GM23338 (cell line): ENCODE data around the gene ARHGEF2. TPM values are rescaled to one million over a fixed set of nuclear protein-coding genes. Genes with fewer than 3 reads are reported as not detected.

Experiments used
- ATAC-seq: fragments of 200-7000 bp; cut with Tn5 transposase; 3 replicates; pipeline ENCODE4 v1.9.1; 2020
- DNase-seq: peaks from one replicate; pipeline ENCODE4 v3.0.0-alpha.2; 2015; ENCODE audit warnings: low spot score
- H2AFZ ChIP-seq: fragments of 200-600 bp; sonication (generic); 2 replicates; pipeline ENCODE4 v1.8.0; 2016; ENCODE audit warnings: antibody characterized with exemption, mild to moderate bottlenecking, moderate library complexity
- H3F3A ChIP-seq: fragments of 200-600 bp; sonication (generic); replicated peaks from 2 replicates; pipeline ENCODE4 v1.8.0; 2017; ENCODE audit warnings: antibody characterized with exemption, mixed run types, low read depth
- H3K27ac ChIP-seq: fragments of 200-600 bp; sonication (generic); 2 replicates; pipeline ENCODE4 v1.6.1; 2016; ENCODE audit warnings: low read depth
- H3K27me3 ChIP-seq: fragments of 200-600 bp; sonication (generic); 2 replicates; pipeline ENCODE4 v1.8.0; 2016; ENCODE audit warnings: mild to moderate bottlenecking, mixed run types, moderate library complexity; ENCODE audit not compliant: insufficient read depth
- H3K36me3 ChIP-seq: fragments of 200-600 bp; sonication (generic); 2 replicates; pipeline ENCODE4 v1.8.0; 2016; ENCODE audit warnings: mild to moderate bottlenecking; ENCODE audit not compliant: insufficient read depth
- H3K4me1 ChIP-seq: fragments of 200-600 bp; sonication (generic); 2 replicates; pipeline ENCODE4 v1.8.0; 2016; ENCODE audit warnings: mild to moderate bottlenecking, moderate library complexity; ENCODE audit not compliant: insufficient read depth
- H3K4me2 ChIP-seq: fragments of 200-600 bp; sonication (generic); 2 replicates; pipeline ENCODE4 v1.7.1; 2017; ENCODE audit warnings: mixed run types
- H3K4me3 ChIP-seq: fragments of 200-600 bp; sonication (generic); 2 replicates; pipeline ENCODE4 v1.6.1; 2016; ENCODE audit warnings: mixed run types
- H3K79me2 ChIP-seq: fragments of 200-600 bp; sonication (generic); replicated peaks from 2 replicates; pipeline ENCODE4 v1.8.0; 2017; ENCODE audit warnings: mild to moderate bottlenecking; ENCODE audit not compliant: insufficient read depth
- H3K9me2 ChIP-seq: fragments of 200-600 bp; sonication (generic); 2 replicates; pipeline ENCODE4 v1.8.0; 2017; ENCODE audit not compliant: insufficient read depth
- H4K20me1 ChIP-seq: fragments of 200-600 bp; sonication (generic); replicated peaks from 2 replicates; pipeline ENCODE4 v1.8.0; 2017; ENCODE audit warnings: mild to moderate bottlenecking; ENCODE audit not compliant: insufficient read depth
- H3K27ac Mint-ChIP-seq: 2 replicates; pipeline ENCODE4 v1.8.0; 2020; ENCODE audit warnings: inconsistent platforms, mild to moderate bottlenecking, moderate library complexity, mixed read lengths
- H3K27me3 Mint-ChIP-seq: 3 replicates; pipeline ENCODE4 v1.8.0; 2022; ENCODE audit warnings: low read depth, mild to moderate bottlenecking, moderate library complexity, mixed read lengths, inconsistent platforms; ENCODE audit not compliant: insufficient read depth, poor library complexity
- H3K36me3 Mint-ChIP-seq: 3 replicates; pipeline ENCODE4 v1.8.0; 2021; ENCODE audit warnings: low read depth, mild to moderate bottlenecking, inconsistent platforms, moderate library complexity, mixed read lengths
- H3K4me1 Mint-ChIP-seq: 3 replicates; pipeline ENCODE4 v1.8.0; 2020; ENCODE audit warnings: mild to moderate bottlenecking, inconsistent platforms, mixed read lengths
- H3K4me3 Mint-ChIP-seq: 3 replicates; pipeline ENCODE4 v1.8.0; 2021; ENCODE audit warnings: moderate library complexity, mild to moderate bottlenecking, inconsistent platforms, mixed read lengths
- H3K9me3 Mint-ChIP-seq: 3 replicates; pipeline ENCODE4 v1.8.0; 2020; ENCODE audit warnings: moderate library complexity, mild to moderate bottlenecking, inconsistent platforms, mixed read lengths
- CREB1 ChIP-seq: fragments of 250-450 bp; sonication (Bioruptor Pico); IDR thresholded peaks from 2 replicates; pipeline ENCODE4 v1.5.0; 2020; ENCODE audit warnings: low read depth, mild to moderate bottlenecking, moderate library complexity
- EZH2 ChIP-seq: fragments of 200-600 bp; sonication (generic); IDR thresholded peaks from one replicate; pipeline ENCODE4 v1.8.0; 2017; ENCODE audit warnings: antibody characterized with exemption, mild to moderate bottlenecking, low read depth; ENCODE audit not compliant: unreplicated experiment
- EZH2phosphoT487 ChIP-seq: fragments of 200-600 bp; sonication (generic); IDR thresholded peaks from one replicate; pipeline ENCODE4 v1.8.1; 2018; ENCODE audit warnings: antibody characterized with exemption; ENCODE audit not compliant: unreplicated experiment
- NANOG ChIP-seq: IDR thresholded peaks from 2 replicates; pipeline ENCODE4 v1.6.1; 2016; ENCODE audit warnings: antibody characterized with exemption, borderline replicate concordance
- POLR2AphosphoS5 ChIP-seq: IDR thresholded peaks from 2 replicates; pipeline ENCODE4 v1.6.1; 2016; ENCODE audit warnings: antibody characterized with exemption, low read depth
- STAT1 ChIP-seq: IDR thresholded peaks from one replicate; pipeline ENCODE4 v1.6.1; 2016; ENCODE audit warnings: antibody characterized with exemption; ENCODE audit not compliant: unreplicated experiment
- ZNF114 ChIP-seq: fragments of 250-450 bp; sonication (Bioruptor Pico); IDR thresholded peaks from 2 replicates; pipeline ENCODE4 v1.5.0; 2020; ENCODE audit warnings: mild to moderate bottlenecking, moderate library complexity
- ZNF331 ChIP-seq: fragments of 250-450 bp; sonication (Bioruptor Pico); IDR thresholded peaks from 2 replicates; pipeline ENCODE4 v1.5.0; 2020; ENCODE audit warnings: low read depth, mild to moderate bottlenecking, moderate library complexity
- polyA plus RNA-seq: library from polyadenylated mRNA; unstranded; fragments of >200 nt; fragmentation: Nextera tagmentation; extraction: Ambion mirVana; gene quantifications from 2 replicates; pipeline ENCODE4 v1.2.1, GENCODE V29; 2016
- total RNA-seq: library from RNA; depleted of rRNA; stranded (reverse); fragments of >200 nt; shearing (Covaris generic); gene quantifications from 2 replicates; pipeline ENCODE4 v1.2.3, GENCODE V29; 2014
- TF ChIP-seq, protein P1 (sequence below), 2 experiments: fragments of 200-600 bp in 1 of 2; sonication (generic) in 1 of 2; conservative IDR thresholded peaks; 2 replicates each; pipeline versions ENCODE4 v1.5.1 to v1.6.1; 2016 to 2017; ENCODE audit warnings: antibody characterized with exemption in 2 of 2, low read depth in 2 of 2, mild to moderate bottlenecking in 2 of 2, moderate library complexity in 1 of 2
- TF ChIP-seq, protein P2 (sequence below): IDR thresholded peaks from one replicate; pipeline ENCODE4 v1.6.1; 2018; ENCODE audit warnings: antibody characterized with exemption; ENCODE audit not compliant: unreplicated experiment
- TF ChIP-seq, protein P3 (sequence below): IDR thresholded peaks from 2 replicates; pipeline ENCODE4 v1.6.1; 2016; ENCODE audit warnings: antibody characterized with exemption
- TF ChIP-seq, protein P4 (sequence below): fragments of 250-450 bp; sonication (Bioruptor Pico); IDR thresholded peaks from 2 replicates; pipeline ENCODE4 v1.5.0; 2020; ENCODE audit warnings: mild to moderate bottlenecking, moderate library complexity

Gene ARHGEF2
- total and polyA plus RNA-seq, 2 experiments from 2014 or later, result 23.0 to 87.6 TPM

DNA sequence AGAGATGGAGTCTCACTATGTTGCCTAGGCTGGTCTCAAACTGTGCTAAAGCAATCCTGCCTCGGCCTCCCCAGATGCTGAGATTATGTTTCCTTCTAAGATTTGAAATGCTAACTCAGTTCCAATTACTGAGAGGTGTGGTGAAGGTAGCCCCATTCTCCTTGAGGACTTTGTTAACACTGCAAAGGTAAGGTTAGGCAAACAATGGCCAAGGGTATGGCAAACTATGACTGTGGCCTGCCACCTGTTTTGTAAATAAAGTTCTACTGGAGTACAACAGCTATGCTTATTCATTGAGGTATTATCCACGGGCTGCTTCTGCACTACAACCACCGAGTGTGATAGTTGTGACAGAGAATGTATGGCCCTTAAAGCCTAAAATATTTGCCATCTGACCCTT, 57.6 kb downstream of the ARHGEF2 start (continued):
- no peak for TF ChIP-seq EZH2phosphoT487
- TF ChIP-seq NANOG, result no peak
- no peak for TF ChIP-seq EZH2
- TF ChIP-seq, protein P1, sequence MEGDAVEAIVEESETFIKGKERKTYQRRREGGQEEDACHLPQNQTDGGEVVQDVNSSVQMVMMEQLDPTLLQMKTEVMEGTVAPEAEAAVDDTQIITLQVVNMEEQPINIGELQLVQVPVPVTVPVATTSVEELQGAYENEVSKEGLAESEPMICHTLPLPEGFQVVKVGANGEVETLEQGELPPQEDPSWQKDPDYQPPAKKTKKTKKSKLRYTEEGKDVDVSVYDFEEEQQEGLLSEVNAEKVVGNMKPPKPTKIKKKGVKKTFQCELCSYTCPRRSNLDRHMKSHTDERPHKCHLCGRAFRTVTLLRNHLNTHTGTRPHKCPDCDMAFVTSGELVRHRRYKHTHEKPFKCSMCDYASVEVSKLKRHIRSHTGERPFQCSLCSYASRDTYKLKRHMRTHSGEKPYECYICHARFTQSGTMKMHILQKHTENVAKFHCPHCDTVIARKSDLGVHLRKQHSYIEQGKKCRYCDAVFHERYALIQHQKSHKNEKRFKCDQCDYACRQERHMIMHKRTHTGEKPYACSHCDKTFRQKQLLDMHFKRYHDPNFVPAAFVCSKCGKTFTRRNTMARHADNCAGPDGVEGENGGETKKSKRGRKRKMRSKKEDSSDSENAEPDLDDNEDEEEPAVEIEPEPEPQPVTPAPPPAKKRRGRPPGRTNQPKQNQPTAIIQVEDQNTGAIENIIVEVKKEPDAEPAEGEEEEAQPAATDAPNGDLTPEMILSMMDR (conservative IDR thresholded peaks at IDR 0.05; ENCODE audit: low read depth in 2 of 2), result no peak
- TF ChIP-seq, protein P2, sequence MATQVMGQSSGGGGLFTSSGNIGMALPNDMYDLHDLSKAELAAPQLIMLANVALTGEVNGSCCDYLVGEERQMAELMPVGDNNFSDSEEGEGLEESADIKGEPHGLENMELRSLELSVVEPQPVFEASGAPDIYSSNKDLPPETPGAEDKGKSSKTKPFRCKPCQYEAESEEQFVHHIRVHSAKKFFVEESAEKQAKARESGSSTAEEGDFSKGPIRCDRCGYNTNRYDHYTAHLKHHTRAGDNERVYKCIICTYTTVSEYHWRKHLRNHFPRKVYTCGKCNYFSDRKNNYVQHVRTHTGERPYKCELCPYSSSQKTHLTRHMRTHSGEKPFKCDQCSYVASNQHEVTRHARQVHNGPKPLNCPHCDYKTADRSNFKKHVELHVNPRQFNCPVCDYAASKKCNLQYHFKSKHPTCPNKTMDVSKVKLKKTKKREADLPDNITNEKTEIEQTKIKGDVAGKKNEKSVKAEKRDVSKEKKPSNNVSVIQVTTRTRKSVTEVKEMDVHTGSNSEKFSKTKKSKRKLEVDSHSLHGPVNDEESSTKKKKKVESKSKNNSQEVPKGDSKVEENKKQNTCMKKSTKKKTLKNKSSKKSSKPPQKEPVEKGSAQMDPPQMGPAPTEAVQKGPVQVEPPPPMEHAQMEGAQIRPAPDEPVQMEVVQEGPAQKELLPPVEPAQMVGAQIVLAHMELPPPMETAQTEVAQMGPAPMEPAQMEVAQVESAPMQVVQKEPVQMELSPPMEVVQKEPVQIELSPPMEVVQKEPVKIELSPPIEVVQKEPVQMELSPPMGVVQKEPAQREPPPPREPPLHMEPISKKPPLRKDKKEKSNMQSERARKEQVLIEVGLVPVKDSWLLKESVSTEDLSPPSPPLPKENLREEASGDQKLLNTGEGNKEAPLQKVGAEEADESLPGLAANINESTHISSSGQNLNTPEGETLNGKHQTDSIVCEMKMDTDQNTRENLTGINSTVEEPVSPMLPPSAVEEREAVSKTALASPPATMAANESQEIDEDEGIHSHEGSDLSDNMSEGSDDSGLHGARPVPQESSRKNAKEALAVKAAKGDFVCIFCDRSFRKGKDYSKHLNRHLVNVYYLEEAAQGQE, result no peak
- TF ChIP-seq POLR2AphosphoS5, result no peak
- no peak for TF ChIP-seq CREB1 (CRISPR knock-in tag)
- TF ChIP-seq ZNF331 (CRISPR knock-in tag), result no peak

DNA sequence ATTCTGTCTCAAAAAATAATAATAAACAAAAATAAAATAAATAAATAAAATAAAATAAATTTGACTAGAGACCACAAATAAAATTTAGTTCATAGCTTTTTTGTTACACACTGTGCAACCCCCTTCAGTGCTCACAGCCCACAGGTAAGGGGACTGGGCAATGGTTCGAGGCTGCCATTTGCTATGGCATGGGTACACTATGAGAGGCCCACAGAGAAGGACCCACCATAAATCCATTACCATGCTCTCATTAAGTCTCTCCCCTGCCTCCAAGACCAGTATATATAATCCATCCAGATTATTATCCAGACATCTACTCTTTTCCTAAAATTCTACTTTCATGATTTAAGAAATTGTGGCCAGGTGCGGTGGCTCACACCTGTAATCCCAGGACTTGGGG, 58.5 kb downstream of the ARHGEF2 start:
- Histone ChIP-seq H3K4me2 (no peak overlapping the region), H3K36me3 (peaks cover 93% of the 10 kb centered on the region), H4K20me1 (peaks cover 50% of the 10 kb centered on the region), H3F3A (peaks cover 32% of the 10 kb centered on the region), H3K4me1 (no peaks in the 10 kb centered on the region), H3K4me3 (no peak overlapping the region), H2AFZ (no peak overlapping the region), H3K27ac (no peak overlapping the region), H3K79me2 (no peaks in the 10 kb centered on the region; the same call in none of the 2 replicates), H3K9me2 (no peaks in the 10 kb centered on the region), H3K27me3 (no peaks in the 10 kb centered on the region)
- DNase-seq (no peak), ATAC-seq (no peak)
- Mint-ChIP-seq H3K36me3 (peaks cover 98% of the 10 kb centered on the region), H3K27ac (no peak overlapping the region), H3K27me3 (no peaks in the 10 kb centered on the region), H3K9me3 (no peaks in the 10 kb centered on the region), H3K4me3 (no peak overlapping the region), H3K4me1 (no peaks in the 10 kb centered on the region)
- TF ChIP-seq EZH2phosphoT487, result no peak
- no peak for TF ChIP-seq CREB1 (CRISPR knock-in tag)
- TF ChIP-seq, protein P3, sequence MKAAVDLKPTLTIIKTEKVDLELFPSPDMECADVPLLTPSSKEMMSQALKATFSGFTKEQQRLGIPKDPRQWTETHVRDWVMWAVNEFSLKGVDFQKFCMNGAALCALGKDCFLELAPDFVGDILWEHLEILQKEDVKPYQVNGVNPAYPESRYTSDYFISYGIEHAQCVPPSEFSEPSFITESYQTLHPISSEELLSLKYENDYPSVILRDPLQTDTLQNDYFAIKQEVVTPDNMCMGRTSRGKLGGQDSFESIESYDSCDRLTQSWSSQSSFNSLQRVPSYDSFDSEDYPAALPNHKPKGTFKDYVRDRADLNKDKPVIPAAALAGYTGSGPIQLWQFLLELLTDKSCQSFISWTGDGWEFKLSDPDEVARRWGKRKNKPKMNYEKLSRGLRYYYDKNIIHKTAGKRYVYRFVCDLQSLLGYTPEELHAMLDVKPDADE, result no peak
- no peak for TF ChIP-seq STAT1
- TF ChIP-seq ZNF114 (CRISPR knock-in tag), result no peak
- TF ChIP-seq, protein P4, sequence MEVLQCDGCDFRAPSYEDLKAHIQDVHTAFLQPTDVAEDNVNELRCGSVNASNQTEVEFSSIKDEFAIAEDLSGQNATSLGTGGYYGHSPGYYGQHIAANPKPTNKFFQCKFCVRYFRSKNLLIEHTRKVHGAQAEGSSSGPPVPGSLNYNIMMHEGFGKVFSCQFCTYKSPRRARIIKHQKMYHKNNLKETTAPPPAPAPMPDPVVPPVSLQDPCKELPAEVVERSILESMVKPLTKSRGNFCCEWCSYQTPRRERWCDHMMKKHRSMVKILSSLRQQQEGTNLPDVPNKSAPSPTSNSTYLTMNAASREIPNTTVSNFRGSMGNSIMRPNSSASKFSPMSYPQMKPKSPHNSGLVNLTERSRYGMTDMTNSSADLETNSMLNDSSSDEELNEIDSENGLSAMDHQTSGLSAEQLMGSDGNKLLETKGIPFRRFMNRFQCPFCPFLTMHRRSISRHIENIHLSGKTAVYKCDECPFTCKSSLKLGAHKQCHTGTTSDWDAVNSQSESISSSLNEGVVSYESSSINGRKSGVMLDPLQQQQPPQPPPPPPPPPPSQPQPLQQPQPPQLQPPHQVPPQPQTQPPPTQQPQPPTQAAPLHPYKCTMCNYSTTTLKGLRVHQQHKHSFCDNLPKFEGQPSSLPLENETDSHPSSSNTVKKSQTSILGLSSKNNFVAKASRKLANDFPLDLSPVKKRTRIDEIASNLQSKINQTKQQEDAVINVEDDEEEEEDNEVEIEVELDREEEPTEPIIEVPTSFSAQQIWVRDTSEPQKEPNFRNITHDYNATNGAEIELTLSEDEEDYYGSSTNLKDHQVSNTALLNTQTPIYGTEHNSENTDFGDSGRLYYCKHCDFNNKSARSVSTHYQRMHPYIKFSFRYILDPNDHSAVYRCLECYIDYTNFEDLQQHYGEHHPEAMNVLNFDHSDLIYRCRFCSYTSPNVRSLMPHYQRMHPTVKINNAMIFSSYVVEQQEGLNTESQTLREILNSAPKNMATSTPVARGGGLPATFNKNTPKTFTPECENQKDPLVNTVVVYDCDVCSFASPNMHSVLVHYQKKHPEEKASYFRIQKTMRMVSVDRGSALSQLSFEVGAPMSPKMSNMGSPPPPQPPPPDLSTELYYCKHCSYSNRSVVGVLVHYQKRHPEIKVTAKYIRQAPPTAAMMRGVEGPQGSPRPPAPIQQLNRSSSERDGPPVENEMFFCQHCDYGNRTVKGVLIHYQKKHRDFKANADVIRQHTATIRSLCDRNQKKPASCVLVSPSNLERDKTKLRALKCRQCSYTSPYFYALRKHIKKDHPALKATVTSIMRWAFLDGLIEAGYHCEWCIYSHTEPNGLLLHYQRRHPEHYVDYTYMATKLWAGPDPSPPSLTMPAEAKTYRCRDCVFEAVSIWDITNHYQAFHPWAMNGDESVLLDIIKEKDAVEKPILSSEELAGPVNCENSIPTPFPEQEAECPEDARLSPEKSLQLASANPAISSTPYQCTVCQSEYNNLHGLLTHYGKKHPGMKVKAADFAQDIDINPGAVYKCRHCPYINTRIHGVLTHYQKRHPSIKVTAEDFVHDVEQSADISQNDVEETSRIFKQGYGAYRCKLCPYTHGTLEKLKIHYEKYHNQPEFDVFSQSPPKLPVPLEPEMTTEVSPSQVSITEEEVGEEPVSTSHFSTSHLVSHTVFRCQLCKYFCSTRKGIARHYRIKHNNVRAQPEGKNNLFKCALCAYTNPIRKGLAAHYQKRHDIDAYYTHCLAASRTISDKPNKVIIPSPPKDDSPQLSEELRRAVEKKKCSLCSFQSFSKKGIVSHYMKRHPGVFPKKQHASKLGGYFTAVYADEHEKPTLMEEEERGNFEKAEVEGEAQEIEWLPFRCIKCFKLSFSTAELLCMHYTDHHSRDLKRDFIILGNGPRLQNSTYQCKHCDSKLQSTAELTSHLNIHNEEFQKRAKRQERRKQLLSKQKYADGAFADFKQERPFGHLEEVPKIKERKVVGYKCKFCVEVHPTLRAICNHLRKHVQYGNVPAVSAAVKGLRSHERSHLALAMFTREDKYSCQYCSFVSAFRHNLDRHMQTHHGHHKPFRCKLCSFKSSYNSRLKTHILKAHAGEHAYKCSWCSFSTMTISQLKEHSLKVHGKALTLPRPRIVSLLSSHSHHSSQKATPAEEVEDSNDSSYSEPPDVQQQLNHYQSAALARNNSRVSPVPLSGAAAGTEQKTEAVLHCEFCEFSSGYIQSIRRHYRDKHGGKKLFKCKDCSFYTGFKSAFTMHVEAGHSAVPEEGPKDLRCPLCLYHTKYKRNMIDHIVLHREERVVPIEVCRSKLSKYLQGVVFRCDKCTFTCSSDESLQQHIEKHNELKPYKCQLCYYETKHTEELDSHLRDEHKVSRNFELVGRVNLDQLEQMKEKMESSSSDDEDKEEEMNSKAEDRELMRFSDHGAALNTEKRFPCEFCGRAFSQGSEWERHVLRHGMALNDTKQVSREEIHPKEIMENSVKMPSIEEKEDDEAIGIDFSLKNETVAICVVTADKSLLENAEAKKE (CRISPR knock-in tag), result no peak
- no peak for TF ChIP-seq POLR2AphosphoS5
- no peak for TF ChIP-seq NANOG
